ENCODE results near the gene ISOC2.

ISOC2 gene

DNA sequence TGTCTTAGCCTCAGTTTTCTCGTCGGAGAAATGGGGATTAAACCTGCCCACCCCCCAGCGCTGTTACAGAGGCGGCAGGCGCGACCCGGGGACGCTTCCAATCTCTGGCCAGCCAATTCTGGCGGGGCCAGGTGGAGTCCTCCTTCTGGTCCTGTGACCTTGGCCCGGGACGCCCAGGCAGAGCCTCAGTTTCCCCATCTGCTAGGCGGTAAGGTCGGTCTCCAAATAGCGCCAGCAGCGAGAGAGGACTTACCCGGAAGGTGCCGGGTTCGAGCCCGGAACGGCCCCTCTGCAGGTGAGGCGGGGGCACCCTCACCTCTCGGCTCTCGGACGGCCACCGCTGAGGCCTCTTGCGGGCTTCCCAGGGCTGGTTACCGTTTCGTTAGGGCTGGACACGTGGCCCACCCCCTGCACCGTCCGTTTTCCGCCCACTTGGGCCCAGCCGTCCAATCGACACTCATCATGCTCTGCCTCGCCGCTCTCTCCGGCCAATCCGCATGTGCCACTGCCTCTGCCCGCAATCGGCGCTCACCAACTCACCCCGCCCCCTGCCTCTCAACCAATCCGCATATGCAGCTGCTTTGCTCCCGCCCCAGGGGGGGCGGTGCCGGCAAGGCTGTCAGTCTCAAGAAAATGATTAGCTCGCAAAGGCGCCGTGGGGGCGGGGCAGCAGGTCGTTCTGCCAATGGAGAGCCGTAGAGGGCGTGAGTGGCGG, at the start of gene ISOC2:
ISOC2 (minus strand) TSS at position 384 of the 715 bp plus-strand sequence. CDS start 5,156 bp downstream, outside the sequence.
- Mint-ChIP-seq H3K27me3 (ENCODE audit: low read depth) (no peaks in the 10 kb centered on the region), H3K4me3 (peak within 1 kb of the TSS; percentile 84 to 88 (median 86)), H3K4me1 (peaks cover 19% of the 10 kb centered on the region), H3K36me3 (ENCODE audit: low read depth) (no peaks in the 10 kb centered on the region), H3K27ac (peak within 1 kb of the TSS; percentile 49 to 91 (median 86)), H3K9me3 (no peaks in the 10 kb centered on the region)
- TF ChIP-seq, protein P1, sequence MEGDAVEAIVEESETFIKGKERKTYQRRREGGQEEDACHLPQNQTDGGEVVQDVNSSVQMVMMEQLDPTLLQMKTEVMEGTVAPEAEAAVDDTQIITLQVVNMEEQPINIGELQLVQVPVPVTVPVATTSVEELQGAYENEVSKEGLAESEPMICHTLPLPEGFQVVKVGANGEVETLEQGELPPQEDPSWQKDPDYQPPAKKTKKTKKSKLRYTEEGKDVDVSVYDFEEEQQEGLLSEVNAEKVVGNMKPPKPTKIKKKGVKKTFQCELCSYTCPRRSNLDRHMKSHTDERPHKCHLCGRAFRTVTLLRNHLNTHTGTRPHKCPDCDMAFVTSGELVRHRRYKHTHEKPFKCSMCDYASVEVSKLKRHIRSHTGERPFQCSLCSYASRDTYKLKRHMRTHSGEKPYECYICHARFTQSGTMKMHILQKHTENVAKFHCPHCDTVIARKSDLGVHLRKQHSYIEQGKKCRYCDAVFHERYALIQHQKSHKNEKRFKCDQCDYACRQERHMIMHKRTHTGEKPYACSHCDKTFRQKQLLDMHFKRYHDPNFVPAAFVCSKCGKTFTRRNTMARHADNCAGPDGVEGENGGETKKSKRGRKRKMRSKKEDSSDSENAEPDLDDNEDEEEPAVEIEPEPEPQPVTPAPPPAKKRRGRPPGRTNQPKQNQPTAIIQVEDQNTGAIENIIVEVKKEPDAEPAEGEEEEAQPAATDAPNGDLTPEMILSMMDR (IDR thresholded peaks at IDR 0.05; ENCODE audit: unreplicated experiment in 3 of 3): no peak

GRCh38 chr19:55508120-55508519, 46.7 kb upstream of the ISOC2 start:
- TF ChIP-seq, protein P1 (IDR thresholded peaks at IDR 0.05; ENCODE audit: unreplicated experiment in 3 of 3): no peak
- Mint-ChIP-seq H3K36me3 (ENCODE audit: low read depth) (peaks cover 3% of the 10 kb centered on the region), H3K4me3 (no peak overlapping the region), H3K4me1 (peaks cover 8% of the 10 kb centered on the region), H3K9me3 (peaks cover 2% of the 10 kb centered on the region), H3K27ac (no peak overlapping the region), H3K27me3 (ENCODE audit: low read depth) (peaks cover 24% of the 10 kb centered on the region)

DNA sequence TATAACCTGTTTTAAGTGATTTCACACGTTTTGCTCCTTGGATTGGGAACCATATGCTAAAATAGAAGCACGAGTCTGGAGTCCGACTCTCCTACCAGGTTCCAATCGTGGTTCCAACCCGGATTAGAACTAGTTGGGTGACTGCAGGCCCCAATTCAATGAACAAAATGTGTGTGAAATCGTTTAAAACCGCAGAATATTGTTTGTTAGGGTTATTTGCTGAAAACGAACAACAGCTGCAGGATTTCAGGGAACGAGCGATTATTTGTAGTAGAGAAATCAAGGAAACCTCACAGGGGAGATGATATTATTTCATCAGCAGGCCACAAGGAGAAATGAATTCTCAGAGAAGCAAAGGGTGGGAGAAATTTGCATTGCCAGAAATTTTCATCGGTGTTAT, 43.5 kb upstream of the ISOC2 start:
- TF ChIP-seq, protein P1 (IDR thresholded peaks at IDR 0.05; ENCODE audit: unreplicated experiment in 3 of 3): no peak
- H3K9me3 Mint-ChIP-seq: peaks cover 2% of the 10 kb centered on the region
- H3K27ac Mint-ChIP-seq: no peak overlapping the region
- H3K4me3 Mint-ChIP-seq: no peak overlapping the region
- peaks cover 15% of the 10 kb centered on the region for H3K36me3 Mint-ChIP-seq (ENCODE audit: low read depth)
- peaks cover 8% of the 10 kb centered on the region for H3K4me1 Mint-ChIP-seq
- peaks cover 24% of the 10 kb centered on the region for H3K27me3 Mint-ChIP-seq (ENCODE audit: low read depth)

GRCh38 chr19:55504252-55504603, 42.8 kb upstream of the ISOC2 start:
- peaks cover 19% of the 10 kb centered on the region for H3K36me3 Mint-ChIP-seq (ENCODE audit: low read depth)
- peaks cover 24% of the 10 kb centered on the region for H3K27me3 Mint-ChIP-seq (ENCODE audit: low read depth)
- peak overlapping the region; percentile 35 to 66 (median 65) for H3K4me3 Mint-ChIP-seq
- H3K9me3 Mint-ChIP-seq: peaks cover 2% of the 10 kb centered on the region
- H3K27ac Mint-ChIP-seq: no peak overlapping the region
- peaks cover 8% of the 10 kb centered on the region for H3K4me1 Mint-ChIP-seq
- TF ChIP-seq, protein P1 (IDR thresholded peaks at IDR 0.05; ENCODE audit: unreplicated experiment in 3 of 3): peak in 1 of 3 experiments; percentile 45

DNA sequence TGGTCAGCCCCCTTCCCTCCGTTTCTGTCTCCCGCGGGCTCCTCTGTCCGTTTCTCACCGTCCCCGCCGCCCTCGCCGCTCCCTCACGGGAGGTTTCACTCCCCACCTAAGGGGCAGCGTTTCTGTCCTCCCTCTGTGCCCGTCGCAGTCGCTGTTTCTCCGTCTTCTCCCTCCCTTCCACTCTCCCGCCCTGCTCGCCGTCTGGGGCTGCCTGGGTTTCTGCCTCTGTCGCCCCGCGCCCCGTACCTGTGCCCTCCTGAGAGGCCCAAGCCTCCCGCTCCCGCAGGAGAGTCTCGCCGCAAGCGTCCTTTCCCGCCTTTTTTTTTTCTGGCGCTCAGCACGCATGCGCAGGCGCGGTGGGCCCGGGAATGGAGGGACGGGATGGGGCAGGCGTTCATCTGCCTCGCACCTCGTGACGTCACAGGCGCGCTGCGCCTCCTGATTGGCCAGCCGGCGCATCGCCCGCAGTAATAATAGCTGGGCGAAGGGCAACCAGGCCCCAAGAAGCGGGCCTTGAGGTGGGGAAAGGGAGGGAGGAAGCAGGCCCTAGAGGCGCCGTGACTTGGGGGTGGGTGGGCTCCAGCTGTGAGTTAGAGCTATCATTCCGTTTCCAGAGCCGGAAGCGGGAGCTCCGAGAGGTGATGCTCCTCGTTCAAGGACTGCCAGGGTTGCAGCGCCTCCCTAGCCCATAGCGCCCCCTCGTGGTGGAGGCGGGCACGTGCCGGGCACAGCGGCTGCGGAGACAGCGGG, 42.2 kb upstream of the ISOC2 start:
- Mint-ChIP-seq H3K27ac (no peak overlapping the region), H3K36me3 (ENCODE audit: low read depth) (peaks cover 19% of the 10 kb centered on the region), H3K4me3 (peak overlapping the region; percentile 65 to 71 (median 66)), H3K4me1 (peaks cover 8% of the 10 kb centered on the region), H3K27me3 (ENCODE audit: low read depth) (peaks cover 24% of the 10 kb centered on the region), H3K9me3 (peaks cover 2% of the 10 kb centered on the region)
- TF ChIP-seq, protein P1 (IDR thresholded peaks at IDR 0.05; ENCODE audit: unreplicated experiment in 3 of 3): peak; percentile 97 to 99 (median 98)

All from nephron (organoid).